Right atrium auricular region (tissue), 2 donors: ENCODE results near the gene TUBA4B. TPM values are rescaled to one million over a fixed set of nuclear protein-coding genes. Genes with fewer than 3 reads are reported as not detected.
A peak's percentile ranks its signal among the peaks of the same experiment; 100 is the strongest.

Experiments used
- DNase-seq: peaks from one replicate; pipeline ENCODE4 v3.0.0-alpha.2; 2019; ENCODE audit warnings: low spot score
- H3K27ac ChIP-seq, 2 donors: fragments of 200-600 bp; sonication (generic); 1 replicate in 1 of 2; 2 replicates in 1 of 2; pipeline ENCODE4 v1.5.1; 2016 to 2019
- H3K27me3 ChIP-seq, 2 donors: fragments of 200-600 bp; sonication (generic); one replicate each; pipeline versions ENCODE4 v1.5.1 to v1.6.0; 2017 to 2019
- H3K36me3 ChIP-seq: fragments of 200-600 bp; sonication (generic); one replicate; pipeline ENCODE4 v1.5.1; 2016
- H3K4me1 ChIP-seq, 2 donors: fragments of 200-600 bp; sonication (generic); one replicate each; pipeline versions ENCODE4 v1.5.1 to v1.6.0; 2017 to 2019
- H3K4me3 ChIP-seq, 2 donors: fragments of 200-600 bp; sonication (generic); 1 replicate in 1 of 2; 2 replicates in 1 of 2; pipeline ENCODE4 v1.5.1; 2017 to 2019; ENCODE audit warnings: mild to moderate bottlenecking in 1 of 2, moderate library complexity in 1 of 2
- H3K9me3 ChIP-seq, 2 donors: fragments of 200-600 bp; sonication (generic); one replicate each; pipeline ENCODE4 v1.5.1; 2019
- total RNA-seq, 2 donors: library from RNA; depleted of rRNA; stranded (reverse); fragments of >200 nt; gene quantifications; one replicate each; pipeline ENCODE4 v1.1.0, GENCODE V29; 2016
- TF ChIP-seq, protein P1 (sequence below), 2 donors: fragments of 200-600 bp; sonication (generic); IDR thresholded peaks; one replicate each; pipeline ENCODE4 v1.5.1; 2019; ENCODE audit warnings: antibody characterized with exemption in 2 of 2

Gene TUBA4B
- total RNA-seq, 2 donors from 2014 or later = not detected

DNA sequence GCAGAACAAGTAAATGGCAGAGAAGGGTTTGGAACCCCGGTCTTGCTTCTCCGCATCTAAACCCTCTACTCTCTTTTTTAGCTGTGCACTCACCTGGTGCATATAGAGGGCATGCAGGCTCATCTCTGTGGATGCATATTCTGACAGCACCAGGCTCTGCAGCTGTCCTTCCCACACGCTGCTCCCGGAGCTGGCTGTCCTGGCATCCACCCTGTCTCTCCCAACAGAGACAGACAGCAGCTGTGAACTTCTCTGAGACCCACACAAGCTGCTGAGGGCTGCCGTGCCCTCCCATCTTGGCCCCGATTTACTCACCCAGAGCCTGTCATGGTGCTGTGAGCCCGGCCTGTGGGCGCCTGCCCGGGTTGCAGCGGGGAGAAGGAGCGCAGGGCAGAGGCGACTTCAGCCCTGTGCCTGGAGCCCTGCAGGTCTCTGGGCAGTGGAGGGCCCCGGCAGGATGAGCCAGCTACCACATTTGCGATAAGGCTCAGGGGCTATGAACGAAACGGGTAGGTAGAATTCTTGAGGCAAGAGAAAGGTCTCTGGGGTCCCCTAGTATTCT, 31.0 kb upstream of the TUBA4B start:
- H3K4me3 ChIP-seq = no peak overlapping the region
- H3K4me1 ChIP-seq = peaks cover 0 to 27% of the 10 kb centered on the region in 2 donors
- H3K27me3 ChIP-seq = no peaks in the 10 kb centered on the region
- no peaks in the 10 kb centered on the region for H3K9me3 ChIP-seq
- H3K36me3 ChIP-seq = peaks cover 68% of the 10 kb centered on the region
- no peak overlapping the region for H3K27ac ChIP-seq
- TF ChIP-seq, protein P1, sequence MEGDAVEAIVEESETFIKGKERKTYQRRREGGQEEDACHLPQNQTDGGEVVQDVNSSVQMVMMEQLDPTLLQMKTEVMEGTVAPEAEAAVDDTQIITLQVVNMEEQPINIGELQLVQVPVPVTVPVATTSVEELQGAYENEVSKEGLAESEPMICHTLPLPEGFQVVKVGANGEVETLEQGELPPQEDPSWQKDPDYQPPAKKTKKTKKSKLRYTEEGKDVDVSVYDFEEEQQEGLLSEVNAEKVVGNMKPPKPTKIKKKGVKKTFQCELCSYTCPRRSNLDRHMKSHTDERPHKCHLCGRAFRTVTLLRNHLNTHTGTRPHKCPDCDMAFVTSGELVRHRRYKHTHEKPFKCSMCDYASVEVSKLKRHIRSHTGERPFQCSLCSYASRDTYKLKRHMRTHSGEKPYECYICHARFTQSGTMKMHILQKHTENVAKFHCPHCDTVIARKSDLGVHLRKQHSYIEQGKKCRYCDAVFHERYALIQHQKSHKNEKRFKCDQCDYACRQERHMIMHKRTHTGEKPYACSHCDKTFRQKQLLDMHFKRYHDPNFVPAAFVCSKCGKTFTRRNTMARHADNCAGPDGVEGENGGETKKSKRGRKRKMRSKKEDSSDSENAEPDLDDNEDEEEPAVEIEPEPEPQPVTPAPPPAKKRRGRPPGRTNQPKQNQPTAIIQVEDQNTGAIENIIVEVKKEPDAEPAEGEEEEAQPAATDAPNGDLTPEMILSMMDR (IDR thresholded peaks at IDR 0.05) = no peak
- DNase-seq = no peak

DNA sequence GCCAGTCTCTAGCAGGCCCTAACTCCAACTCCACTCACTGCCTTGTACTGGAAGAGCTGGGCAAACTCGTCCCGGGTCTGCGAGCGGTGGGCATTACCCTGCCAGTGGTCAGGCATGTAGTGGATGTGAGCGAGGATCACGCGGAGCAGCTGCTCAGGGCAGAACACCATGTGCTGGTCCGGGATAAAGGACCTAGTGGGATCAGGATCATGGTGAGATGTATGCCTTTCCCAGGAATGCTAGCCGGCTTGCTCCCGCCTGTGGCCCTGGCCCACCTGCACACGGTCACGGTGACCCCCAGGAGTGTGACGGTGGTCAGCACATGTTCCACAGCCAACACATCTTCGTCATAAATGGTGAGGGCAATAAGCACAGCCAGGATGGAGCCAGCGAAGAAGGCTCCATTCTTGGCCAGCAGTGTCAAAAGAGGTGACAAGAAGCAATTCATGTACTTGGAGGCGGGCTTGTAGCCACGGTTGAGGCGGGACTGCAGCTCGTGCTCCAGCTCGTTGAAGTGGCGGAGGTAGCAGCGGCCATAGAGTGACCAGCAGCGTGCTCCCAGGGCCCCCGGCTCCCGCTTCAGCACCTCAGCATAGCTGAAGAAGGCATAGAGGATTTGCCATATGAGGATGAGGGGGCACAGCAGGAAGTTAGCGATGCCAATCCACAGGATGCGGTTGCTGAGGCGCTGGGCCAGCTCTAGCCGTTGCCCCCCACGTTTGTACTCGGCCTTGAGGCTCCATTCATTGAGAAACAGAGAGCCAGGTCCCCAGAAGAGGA, 29.0 kb upstream of the TUBA4B start:
- TF ChIP-seq, protein P1 (IDR thresholded peaks at IDR 0.05) = no peak
- Histone ChIP-seq H3K36me3 (peaks cover 68% of the 10 kb centered on the region), H3K9me3 (no peaks in the 10 kb centered on the region), H3K27ac (no peak overlapping the region), H3K4me3 (no peak overlapping the region), H3K27me3 (no peaks in the 10 kb centered on the region), H3K4me1 (peaks cover 0 to 30% of the 10 kb centered on the region in 2 donors)
- DNase-seq = no peak

DNA sequence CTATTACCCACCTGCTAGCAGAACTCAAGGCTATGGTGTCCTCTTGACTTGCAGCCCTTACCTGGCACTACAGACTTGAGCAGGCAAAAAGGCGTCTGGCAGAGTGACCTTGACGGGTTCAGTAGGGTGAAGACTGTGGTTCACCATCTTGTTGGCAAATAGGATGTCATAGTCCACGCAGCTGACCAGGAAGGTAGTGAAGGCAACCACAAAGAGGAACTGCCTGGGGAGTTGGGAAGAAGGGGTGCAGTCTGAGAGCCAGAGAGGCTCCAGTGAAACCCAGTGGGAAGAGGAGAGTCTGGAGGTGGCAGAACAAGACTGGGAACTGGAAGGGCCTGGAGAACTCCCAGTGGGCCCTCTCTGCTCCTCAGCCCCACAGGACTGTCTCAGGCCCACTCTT, 27.7 kb upstream of the TUBA4B start:
- Histone ChIP-seq H3K27ac (no peak overlapping the region), H3K4me3 (no peak overlapping the region), H3K27me3 (no peaks in the 10 kb centered on the region), H3K4me1 (peaks cover 0 to 24% of the 10 kb centered on the region in 2 donors), H3K36me3 (peaks cover 59% of the 10 kb centered on the region), H3K9me3 (no peaks in the 10 kb centered on the region)
- TF ChIP-seq, protein P1 (IDR thresholded peaks at IDR 0.05) = no peak
- DNase-seq = no peak

DNA sequence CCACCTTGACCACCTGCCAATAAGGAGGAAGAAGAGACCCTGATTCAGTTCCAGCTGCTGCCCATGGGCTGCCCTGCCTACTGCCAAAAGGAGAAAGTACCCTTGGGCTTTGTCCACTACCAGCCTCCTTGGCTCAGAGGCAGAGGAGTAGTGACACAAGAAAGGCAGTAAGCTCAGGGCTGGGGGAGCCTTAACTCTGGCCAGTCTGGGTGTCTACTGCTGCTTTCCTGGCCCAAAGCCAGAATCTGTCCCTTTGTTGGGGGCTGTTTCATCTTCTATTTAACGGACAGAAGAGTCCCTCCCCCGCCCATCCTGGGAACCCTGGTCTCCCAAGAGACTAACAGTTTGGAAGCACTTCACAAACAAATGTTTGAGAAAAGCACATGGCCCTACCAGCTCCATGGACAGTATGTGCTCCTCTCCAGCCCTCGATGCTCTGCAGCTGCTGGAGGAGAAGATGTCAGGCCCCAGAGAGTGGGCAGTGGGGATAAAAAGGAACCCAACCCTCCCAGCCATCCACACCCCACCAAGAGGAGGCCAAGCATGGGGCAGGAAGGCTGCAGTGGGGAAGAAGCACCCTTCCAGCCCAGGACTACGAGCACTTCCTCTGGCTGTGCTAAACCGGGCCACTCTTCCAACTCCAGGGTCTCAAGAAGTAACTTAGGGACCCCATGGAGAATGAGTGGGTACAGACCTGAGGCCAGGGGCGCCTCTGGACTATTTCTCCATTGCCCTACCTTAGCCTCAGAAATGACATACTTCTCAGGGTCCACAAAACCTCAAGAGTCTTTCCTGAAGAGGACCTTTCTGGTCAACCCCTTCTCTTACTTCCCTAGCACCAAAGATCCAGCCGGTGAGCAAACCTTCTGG, 24.8 kb upstream of the TUBA4B start:
- peak overlapping the region; percentile 95 to 97 for H3K27ac ChIP-seq
- H3K27me3 ChIP-seq = no peaks in the 10 kb centered on the region
- no peak for DNase-seq
- H3K36me3 ChIP-seq = peaks cover 45% of the 10 kb centered on the region
- TF ChIP-seq, protein P1 (IDR thresholded peaks at IDR 0.05) = no peak
- peak overlapping the region; percentile 77 to 86 for H3K4me3 ChIP-seq
- H3K4me1 ChIP-seq = peaks cover 0 to 35% of the 10 kb centered on the region in 2 donors
- H3K9me3 ChIP-seq = no peaks in the 10 kb centered on the region

DNA sequence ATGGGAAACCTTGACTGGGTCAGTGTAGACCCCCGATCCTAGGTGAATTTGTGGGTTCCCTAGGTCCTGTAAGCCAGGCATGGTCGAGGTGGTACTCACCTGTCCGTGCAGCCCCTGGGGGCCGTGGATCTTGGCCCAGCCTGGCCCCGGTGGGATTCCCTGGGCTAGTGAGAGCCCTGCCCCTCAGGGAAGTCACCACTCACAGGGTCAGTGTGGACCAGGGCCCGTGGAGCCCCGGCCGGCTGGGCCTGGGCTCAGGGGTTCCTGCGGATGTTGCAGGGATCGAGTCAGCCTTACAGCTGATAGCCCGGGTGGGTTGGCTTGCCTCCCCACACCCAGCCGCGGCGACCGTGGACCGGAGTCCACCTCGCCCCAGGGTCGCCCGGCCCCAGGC, 24.1 kb upstream of the TUBA4B start:
- DNase-seq = no peak
- Histone ChIP-seq H3K36me3 (peaks cover 45% of the 10 kb centered on the region), H3K4me3 (peak overlapping the region; percentile 77 to 86), H3K27me3 (no peaks in the 10 kb centered on the region), H3K9me3 (no peaks in the 10 kb centered on the region), H3K4me1 (peaks cover 0 to 35% of the 10 kb centered on the region in 2 donors), H3K27ac (peak overlapping the region; percentile 95 to 97)
- TF ChIP-seq, protein P1 (IDR thresholded peaks at IDR 0.05) = no peak
